Lower leg skin (tissue), 4 donors: ENCODE data around the gene SHROOM2. TPM values are rescaled to one million over a fixed set of nuclear protein-coding genes. Genes with fewer than 3 reads are reported as not detected.
"Not testable (repeated sequence)": the region's sequence is repeated elsewhere in the genome, so short reads cannot be mapped to it uniquely, and the experiment has no call there.

Experiments used
- DNase-seq, 2 donors: peaks; one replicate each; pipeline ENCODE4 v3.0.0-alpha.2; 2019; ENCODE audit warnings: low spot score in 2 of 2
- H3K4me3 ChIP-seq: fragments of 200-600 bp; sonication (generic); 2 replicates; pipeline ENCODE4 v1.5.1; 2017; ENCODE audit warnings: mild to moderate bottlenecking, low read depth; ENCODE audit not compliant: poor library complexity, severe bottlenecking
- POLR2A ChIP-seq, 2 donors: fragments of 450-650 bp; IDR thresholded peaks; one replicate each; pipeline ENCODE4 v1.6.1; 2016 to 2017; ENCODE audit warnings: antibody characterized with exemption in 2 of 2, mild to moderate bottlenecking in 1 of 2, moderate library complexity in 1 of 2
- WGBS, 2 donors: methylation state at CpG; one replicate each; pipeline ENCODE4 v1.1.5; 2018; 5-methylcytosine and 5-hydroxymethylcytosine counted together
- intact Hi-C: fragments of 100-400 bp; cut with DNase I; formaldehyde crosslinking; loops from one replicate; pipeline ENCODE4 v1.15.0; 2023; ENCODE audit warnings: low total_unique reads
- total RNA-seq, 4 donors: library from RNA; depleted of rRNA; stranded (reverse); fragments of >200 nt; gene quantifications; one replicate each; pipeline ENCODE4 v1.1.0, GENCODE V29; 2016
- TF ChIP-seq, protein P1 (sequence below), 3 donors: fragments of 450-650 bp; IDR thresholded peaks; one replicate each; pipeline ENCODE4 v1.5.1; 2016; ENCODE audit warnings: antibody characterized with exemption in 3 of 3, mild to moderate bottlenecking in 3 of 3, moderate library complexity in 2 of 3

Gene SHROOM2
- total RNA-seq, 4 donors from 2014 or later = 7.4 to 9.6 (median 8.6) TPM

- intact Hi-C loops = no loop called here
- TF ChIP-seq, protein P1, sequence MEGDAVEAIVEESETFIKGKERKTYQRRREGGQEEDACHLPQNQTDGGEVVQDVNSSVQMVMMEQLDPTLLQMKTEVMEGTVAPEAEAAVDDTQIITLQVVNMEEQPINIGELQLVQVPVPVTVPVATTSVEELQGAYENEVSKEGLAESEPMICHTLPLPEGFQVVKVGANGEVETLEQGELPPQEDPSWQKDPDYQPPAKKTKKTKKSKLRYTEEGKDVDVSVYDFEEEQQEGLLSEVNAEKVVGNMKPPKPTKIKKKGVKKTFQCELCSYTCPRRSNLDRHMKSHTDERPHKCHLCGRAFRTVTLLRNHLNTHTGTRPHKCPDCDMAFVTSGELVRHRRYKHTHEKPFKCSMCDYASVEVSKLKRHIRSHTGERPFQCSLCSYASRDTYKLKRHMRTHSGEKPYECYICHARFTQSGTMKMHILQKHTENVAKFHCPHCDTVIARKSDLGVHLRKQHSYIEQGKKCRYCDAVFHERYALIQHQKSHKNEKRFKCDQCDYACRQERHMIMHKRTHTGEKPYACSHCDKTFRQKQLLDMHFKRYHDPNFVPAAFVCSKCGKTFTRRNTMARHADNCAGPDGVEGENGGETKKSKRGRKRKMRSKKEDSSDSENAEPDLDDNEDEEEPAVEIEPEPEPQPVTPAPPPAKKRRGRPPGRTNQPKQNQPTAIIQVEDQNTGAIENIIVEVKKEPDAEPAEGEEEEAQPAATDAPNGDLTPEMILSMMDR (IDR thresholded peaks at IDR 0.05) = no peak
- TF ChIP-seq POLR2A (IDR thresholded peaks at IDR 0.05) = no peak
- WGBS, 2 donors = 79 to 94% methylated on average over 2 to 5 of the region's 5 CpGs
- DNase-seq = no peak
- H3K4me3 ChIP-seq = no peak overlapping the region
Measured at GRCh38 chrX:9804444-9804843, 18.2 kb downstream of the SHROOM2 start.

DNA sequence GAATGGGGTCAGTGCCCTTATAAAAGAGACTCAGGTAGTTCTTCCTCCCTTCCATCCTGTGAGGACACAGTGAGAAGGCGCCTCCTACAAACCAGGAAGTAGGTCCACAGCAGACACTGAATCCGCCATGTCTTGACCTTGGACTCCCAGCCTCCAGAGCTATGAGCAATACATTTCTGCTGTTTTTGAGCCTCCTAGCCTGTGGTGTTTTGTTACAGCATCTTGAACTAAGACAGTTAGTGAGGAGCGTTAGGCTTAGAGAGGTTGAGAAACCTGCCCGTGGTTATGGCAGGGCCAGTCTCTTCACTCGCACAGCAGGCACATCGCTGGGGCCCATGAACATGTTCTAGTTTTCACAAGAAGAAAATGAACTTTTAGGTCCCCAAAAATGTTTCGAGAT, 19.7 kb downstream of the SHROOM2 start:
- TF ChIP-seq, protein P1 (IDR thresholded peaks at IDR 0.05) = no peak
- TF ChIP-seq POLR2A (IDR thresholded peaks at IDR 0.05) = no peak
- WGBS, 2 donors = 93 to 96% methylated on average over 7 of the region's 7 CpGs
- intact Hi-C loops = no loop called here
- no peak for DNase-seq
- H3K4me3 ChIP-seq = no peak overlapping the region

DNA sequence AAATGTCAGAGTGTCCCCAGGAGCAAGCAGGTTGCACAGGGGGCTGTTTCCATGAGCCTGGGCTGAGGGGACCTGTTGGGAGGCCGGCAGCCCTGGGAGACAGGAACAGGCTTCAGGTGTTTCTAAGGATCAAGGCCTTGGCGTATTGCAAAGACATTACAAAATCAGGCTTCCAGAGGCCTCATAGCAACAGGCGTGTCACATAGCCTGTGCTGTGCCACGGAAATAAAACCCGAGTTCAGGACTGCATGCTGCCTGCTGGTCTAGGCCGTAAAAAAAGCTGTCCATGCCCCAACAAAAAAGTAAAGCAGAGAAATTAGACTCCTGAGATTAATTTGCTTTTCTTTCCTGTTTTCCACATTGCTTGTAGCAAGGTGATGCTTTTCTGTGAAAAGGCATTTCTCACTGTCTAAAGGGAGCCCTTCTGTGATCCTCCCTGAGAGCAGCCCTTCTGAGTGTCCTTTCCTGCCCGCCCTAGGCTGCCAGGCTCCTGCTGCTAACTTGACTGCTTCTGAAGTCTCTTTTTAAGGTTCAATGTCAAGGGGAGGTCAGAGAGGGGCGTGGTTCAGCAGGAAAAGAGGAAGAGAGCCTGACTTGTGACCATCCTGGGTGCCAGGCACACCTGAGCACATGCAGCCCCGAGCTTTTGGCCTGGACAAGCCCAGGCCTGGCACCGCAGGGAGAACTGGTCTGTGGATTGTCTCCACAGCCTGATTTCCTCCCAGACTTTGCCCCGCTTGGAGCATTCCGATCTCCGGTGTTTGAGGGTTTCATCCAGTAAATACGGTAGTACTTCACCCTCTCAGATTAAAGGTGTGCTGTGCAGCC, 21.3 kb downstream of the SHROOM2 start:
- H3K4me3 ChIP-seq = no peak overlapping the region
- 56 to 63% methylated on average over 12 to 14 of the region's 14 CpGs for WGBS, 2 donors
- no peak for TF ChIP-seq POLR2A (IDR thresholded peaks at IDR 0.05)
- TF ChIP-seq, protein P1 (IDR thresholded peaks at IDR 0.05) = no peak
- DNase-seq = peak in 1 of 2 donors; percentile 13
- intact Hi-C loops = no loop called here

DNA sequence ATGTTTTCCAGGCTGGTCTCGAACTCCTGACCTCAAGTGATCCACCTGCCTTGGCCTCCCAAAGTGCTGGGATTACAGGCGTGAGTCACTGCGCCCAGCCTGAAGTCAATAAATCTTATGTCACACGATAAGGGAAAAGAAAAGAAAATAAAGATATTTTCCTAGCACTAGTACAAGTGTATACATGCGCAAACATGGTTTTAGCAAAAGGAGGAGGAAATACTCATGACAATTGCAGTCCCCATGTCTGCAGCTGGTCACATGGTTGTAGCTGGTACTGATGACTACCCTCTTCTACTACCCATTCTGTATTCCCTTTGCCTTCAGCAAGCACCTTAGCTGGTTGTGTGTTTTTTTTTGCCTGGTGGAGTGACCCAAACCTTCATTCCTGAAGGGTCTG, 23.6 kb downstream of the SHROOM2 start:
- 76 to 87% methylated on average over 5 of the region's 5 CpGs for WGBS, 2 donors
- DNase-seq, H3K4me3 ChIP-seq, intact Hi-C loops: not testable (repeated sequence)

DNA sequence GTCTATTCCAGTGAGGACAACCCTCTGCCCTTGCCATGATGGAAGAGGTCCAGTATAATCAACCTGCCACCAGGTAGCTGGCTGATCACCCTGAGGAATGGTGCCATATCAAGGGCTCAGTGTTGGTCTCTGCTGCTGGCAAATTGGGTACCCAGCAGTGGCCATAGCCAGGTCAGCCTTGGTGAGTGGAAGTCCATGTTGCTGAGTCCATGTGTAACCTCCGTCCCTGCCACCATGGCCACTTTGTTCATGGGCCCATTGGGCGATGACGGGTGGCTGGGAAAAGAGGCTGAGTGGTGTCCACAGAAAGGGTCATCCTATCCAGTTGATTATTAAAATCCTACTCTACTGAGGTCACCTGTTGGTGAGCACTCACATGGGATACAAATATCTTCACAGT, 24.9 kb downstream of the SHROOM2 start:
- WGBS, 2 donors = 86 to 95% methylated on average over 3 of the region's 3 CpGs
- intact Hi-C loops, H3K4me3 ChIP-seq, DNase-seq: not testable (repeated sequence)

DNA sequence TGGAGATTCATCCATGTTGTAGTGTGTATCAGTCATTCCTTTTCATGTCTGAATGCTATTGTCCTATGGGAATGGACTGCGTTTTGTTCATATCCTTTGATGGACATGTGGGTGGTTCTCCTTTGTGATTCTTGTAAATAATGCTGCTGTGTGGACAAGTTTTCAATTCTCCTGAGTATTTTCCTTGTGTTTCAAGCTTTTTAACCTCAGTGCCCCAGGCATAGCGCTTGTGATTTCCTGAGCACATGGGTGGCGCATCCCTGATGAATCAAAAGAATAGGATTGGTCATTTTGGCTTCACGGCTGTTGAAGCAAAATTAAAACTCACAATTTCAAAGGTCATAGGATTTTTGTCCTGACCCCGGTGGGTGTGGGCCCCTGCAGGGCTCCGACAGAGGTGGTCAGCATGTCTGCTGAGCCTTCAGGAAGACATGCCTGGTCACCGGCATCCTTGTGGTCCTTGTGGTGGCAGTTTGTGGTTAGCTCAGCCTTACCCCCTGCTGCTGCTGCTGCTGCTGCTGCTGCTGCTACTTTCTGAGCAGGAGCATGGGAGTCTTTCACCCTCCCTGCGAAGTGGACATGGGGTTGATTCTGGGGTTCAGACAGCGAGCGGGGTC, 30.0 kb downstream of the SHROOM2 start:
- no peak for DNase-seq
- no peak for TF ChIP-seq POLR2A (IDR thresholded peaks at IDR 0.05)
- TF ChIP-seq, protein P1 (IDR thresholded peaks at IDR 0.05) = no peak
- intact Hi-C loops = no loop called here
- 38 to 74% methylated on average over 6 to 10 of the region's 10 CpGs for WGBS, 2 donors
- H3K4me3 ChIP-seq = no peak overlapping the region
